HG03460 (cell line): ENCODE data around the gene LBX2.
"Not testable (repeated sequence)": the region's sequence is repeated elsewhere in the genome, so short reads cannot be mapped to it uniquely, and the experiment has no call there.

Source experiments
- ATAC-seq: cut with Tn5 transposase; IDR thresholded peaks from one replicate; pipeline ENCODE4 v1.9.1; 2021; ENCODE audit not compliant: unreplicated experiment

The LBX2 gene

GRCh38 chr2:74486141-74486540 is 13.3 kb downstream of the LBX2 start:
- ATAC-seq, result no peak

DNA sequence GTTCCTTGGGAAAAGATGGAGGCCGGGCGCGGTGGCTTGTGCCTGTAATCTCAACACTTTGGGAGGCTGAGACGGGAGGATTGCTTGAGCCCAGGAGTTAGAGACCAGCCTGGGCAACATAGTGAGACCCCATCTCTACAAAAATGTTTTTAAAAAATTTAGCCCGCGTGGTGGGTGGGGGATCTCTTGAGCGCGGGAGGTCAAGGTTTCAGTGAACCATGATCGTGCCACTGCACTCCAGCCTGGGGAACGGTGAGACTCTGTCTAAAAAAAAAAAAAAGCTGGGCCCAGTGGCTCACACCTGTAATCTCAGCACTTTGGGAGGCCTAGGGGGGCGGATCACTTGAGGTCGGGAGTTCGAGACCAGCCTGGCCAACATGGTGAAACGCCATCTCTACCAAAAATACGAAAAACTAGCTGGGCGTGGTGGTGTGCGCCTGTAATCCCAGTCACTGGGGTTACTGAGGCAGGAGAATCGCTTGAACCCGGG is 15.7 kb downstream of the LBX2 start:
- ATAC-seq, result not testable (repeated sequence)

DNA sequence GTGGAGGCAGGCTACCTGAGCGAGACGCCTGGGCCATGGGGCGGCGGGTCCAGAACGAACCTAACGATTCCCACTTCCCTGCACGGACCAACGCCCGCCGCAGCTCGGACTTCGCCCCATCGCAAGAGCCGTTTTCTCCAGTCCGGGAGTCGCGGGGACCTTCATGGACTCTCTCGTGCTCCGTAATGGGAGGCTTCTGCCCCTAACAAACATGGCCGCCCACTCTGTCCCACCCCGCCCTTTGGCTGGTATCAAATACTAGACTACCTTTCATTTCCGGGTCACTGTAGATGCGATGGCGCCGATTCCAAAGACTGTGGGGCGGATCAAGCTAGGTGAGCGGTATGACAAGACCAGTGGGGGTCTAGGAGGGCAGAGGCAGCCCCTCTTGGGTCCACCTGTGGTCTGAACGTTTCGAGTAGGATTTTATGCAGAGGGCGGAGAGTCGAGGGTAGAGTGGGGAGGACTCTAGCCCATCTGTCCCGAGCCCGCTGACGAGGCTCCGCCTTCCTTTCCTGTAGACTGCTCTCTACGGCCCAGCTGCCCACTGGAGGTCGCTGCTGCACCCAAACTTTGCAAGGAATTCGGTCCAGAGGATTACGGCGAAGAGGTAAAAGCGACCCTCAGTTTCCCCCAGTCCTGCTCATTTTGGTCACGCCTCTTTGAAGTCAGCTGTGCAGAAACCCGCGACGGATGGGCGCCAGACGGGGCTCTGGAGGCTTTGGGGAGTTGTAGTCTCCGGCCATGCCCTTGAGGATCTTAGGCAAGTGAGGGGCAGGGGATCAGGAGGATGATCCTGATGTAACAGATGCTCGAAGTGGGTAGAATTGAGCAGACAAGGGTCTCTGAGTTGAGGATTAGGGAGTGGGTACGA is 16.4 kb downstream of the LBX2 start, which contains the start of the genes CCDC142 and TTC31:
CCDC142 (minus strand) TSS at position 198 of the 874 bp plus-strand sequence; CDS start at position 37, 161 bp downstream.
TTC31 (plus strand) TSS at position 281 of the 874 bp plus-strand sequence; CDS start at position 296, 15 bp downstream.
- ATAC-seq, result peak; percentile 92

DNA sequence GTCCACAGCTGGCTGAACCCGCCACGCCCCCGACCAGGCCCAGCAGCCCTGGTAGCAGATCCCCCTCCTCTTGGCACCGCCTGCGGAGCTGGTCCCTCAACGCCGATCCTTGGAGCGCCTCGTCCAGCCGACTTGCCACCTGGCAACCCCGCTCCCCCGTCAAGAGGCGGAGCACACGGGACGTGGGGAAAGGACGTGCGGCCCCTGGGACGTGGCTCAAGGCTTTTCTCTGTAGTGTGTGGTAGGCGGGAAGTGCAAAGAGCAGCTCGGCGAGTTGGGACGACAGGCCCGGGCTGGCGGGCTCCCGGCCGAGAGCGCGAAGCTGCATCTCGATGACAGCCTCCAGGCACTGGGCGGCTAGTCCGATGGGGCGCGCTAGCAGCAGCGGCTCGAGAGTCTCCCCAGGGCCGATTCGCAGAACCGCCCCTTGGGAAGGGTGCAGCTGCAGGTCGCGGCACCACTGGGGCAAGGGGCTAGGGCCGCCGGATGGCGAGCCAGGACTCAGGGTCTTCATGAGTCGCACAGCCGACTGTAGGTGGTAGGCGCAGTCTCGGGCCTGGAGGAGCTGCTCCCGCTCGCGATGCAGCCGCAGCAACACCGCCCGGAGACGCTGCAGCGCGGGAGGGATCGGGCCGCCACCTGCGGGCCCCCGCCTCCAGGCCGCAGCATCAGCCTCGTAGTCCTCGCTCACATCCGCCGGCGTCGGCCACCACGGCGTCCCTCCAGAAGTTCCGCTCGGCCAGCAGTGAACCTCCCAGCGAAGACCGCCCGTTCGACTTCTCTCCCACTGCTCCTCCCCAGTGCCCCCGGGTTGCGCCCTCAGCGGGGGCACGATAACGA is 17.2 kb downstream of the LBX2 start:
- ATAC-seq, result peak; percentile 36

DNA sequence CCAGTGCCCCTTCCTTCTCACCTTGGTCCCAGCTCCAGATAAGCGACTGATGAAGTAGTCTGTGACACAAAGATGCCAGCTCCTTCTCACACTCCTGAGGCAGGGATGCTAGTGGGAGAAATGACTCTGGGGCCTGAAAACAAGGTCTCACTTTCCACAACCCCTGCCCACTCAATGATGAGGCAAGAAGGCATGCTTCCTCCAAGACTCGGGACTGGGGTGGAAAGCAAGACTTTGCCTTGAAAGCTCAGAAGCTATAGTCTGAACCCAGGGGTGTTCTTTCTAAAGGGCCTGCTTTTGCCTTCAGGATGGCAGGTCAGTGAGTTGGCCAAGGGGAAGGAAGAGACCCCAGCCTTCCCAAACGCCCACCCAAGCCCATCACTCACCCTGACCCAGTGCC is 18.0 kb downstream of the LBX2 start:
- ATAC-seq, result no peak

GRCh38 chr2:74474899-74475298 is 24.5 kb downstream of the LBX2 start:
- ATAC-seq, result no peak

GRCh38 chr2:74474481-74474880 is 24.9 kb downstream of the LBX2 start:
- no peak for ATAC-seq

- ATAC-seq, result no peak
Measured at GRCh38 chr2:74472945-74473258, 26.5 kb downstream of the LBX2 start.

- ATAC-seq, result peak; percentile 82
Measured at GRCh38 chr2:74472086-74472944, 27.1 kb downstream of the LBX2 start, which contains the start of gene MRPL53. Gene MRPL53, minus strand, starts transcription at chr2:74472680. Its CDS starts 20 bp downstream, at chr2:74472660.

GRCh38 chr2:74471332-74472065 is 27.9 kb downstream of the LBX2 start:
- ATAC-seq, result no peak

- ATAC-seq, result not testable (repeated sequence)
Measured at GRCh38 chr2:74470742-74471141, 28.7 kb downstream of the LBX2 start.

GRCh38 chr2:74464406-74464805 is 35.0 kb downstream of the LBX2 start:
- ATAC-seq, result peak; percentile 6

DNA sequence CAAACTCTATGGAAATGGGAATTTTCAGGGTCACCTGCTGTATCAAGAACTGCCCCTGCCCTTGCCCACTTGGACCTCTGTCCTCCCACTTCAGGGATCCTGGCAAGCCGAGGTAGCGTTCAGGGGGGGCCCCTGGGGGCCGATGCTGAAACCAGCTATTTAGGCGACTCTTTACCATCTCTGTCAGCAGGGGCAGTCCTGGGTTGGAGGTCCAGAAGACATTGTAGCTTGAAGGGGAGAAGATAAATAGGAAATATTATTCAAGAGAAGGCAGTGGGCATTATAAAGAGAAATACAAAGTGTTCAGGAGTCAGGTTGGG is 36.7 kb downstream of the LBX2 start:
- no peak for ATAC-seq

GRCh38 chr2:74462054-74462785 is 37.2 kb downstream of the LBX2 start:
- ATAC-seq, result no peak

GRCh38 chr2:74461187-74462053 is 38.0 kb downstream of the LBX2 start:
- ATAC-seq, result no peak

- not testable (repeated sequence) for ATAC-seq
Measured at GRCh38 chr2:74460187-74460586, 39.2 kb downstream of the LBX2 start.

- not testable (repeated sequence) for ATAC-seq
Measured at GRCh38 chr2:74459503-74460118, 39.8 kb downstream of the LBX2 start.

GRCh38 chr2:74458938-74459363 is 40.5 kb downstream of the LBX2 start:
- ATAC-seq, result no peak
